Stomach smooth muscle (tissue), 2 donors: ENCODE data around the gene DHRS12.

Source experiments
- H3K27ac ChIP-seq: one replicate; pipeline ENCODE4 v1.7.0; 2013; ENCODE audit warnings: mild to moderate bottlenecking, low read length, inconsistent platforms
- H3K27me3 ChIP-seq, 2 donors: one replicate each; pipeline ENCODE4 v1.7.0; 2013; ENCODE audit warnings: low read length in 2 of 2; ENCODE audit not compliant: insufficient read depth in 2 of 2, control insufficient read depth in 1 of 2
- H3K36me3 ChIP-seq, 2 donors: one replicate each; pipeline ENCODE4 v1.7.0; 2013; ENCODE audit warnings: low read length in 2 of 2; ENCODE audit not compliant: control insufficient read depth in 2 of 2, insufficient read depth in 2 of 2
- H3K4me1 ChIP-seq: one replicate; pipeline ENCODE4 v1.7.0; 2013; ENCODE audit warnings: low read length; ENCODE audit not compliant: control insufficient read depth, insufficient read depth
- H3K4me3 ChIP-seq, 2 donors: one replicate each; pipeline ENCODE4 v1.7.0; 2013; ENCODE audit warnings: low read length in 2 of 2
- H3K9ac ChIP-seq, 2 donors: one replicate each; pipeline ENCODE4 v1.7.0; 2013; ENCODE audit warnings: low read length in 2 of 2, mild to moderate bottlenecking in 1 of 2
- H3K9me3 ChIP-seq, 2 donors: one replicate each; pipeline ENCODE4 v1.7.0; 2013; ENCODE audit warnings: low read length in 2 of 2; ENCODE audit not compliant: control insufficient read depth in 2 of 2
- donor health status: healthy.
- donor health status: Pancreatic carcinoma.

The DHRS12 gene

GRCh38 chr13:51807041-51807440 lies 3.1 kb upstream of the DHRS12 start:
- peaks cover 32% of the 10 kb centered on the region for H3K4me1 ChIP-seq
- no peak overlapping the region for H3K27ac ChIP-seq
- no peak overlapping the region for H3K4me3 ChIP-seq
- H3K36me3 ChIP-seq = no peaks in the 10 kb centered on the region
- no peaks in the 10 kb centered on the region for H3K27me3 ChIP-seq
- H3K9ac ChIP-seq = no peak overlapping the region
- H3K9me3 ChIP-seq = no peaks in the 10 kb centered on the region

DNA sequence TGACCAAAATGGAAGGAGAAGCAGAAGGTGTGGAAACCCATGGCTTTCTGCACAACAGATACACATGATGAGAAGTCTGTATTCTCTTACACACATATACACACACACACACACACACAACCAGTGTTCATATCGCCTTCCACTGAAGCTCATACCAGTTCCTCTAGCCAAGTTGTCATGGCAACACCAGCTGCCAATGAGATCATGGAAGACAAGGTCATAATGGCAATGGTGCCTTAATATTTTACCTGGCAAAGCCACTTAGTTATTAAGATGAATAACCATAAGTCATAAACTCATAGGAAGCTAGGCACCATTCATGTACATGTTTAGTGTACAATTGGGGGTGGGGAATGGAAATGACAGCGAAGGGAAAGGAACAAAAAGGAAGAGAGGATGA lies 2.6 kb upstream of the DHRS12 start:
- no peak overlapping the region for H3K9ac ChIP-seq
- H3K27me3 ChIP-seq = no peaks in the 10 kb centered on the region
- H3K4me1 ChIP-seq = peaks cover 36% of the 10 kb centered on the region
- no peaks in the 10 kb centered on the region for H3K36me3 ChIP-seq
- H3K4me3 ChIP-seq = no peak overlapping the region
- no peak overlapping the region for H3K27ac ChIP-seq
- no peaks in the 10 kb centered on the region for H3K9me3 ChIP-seq

DNA sequence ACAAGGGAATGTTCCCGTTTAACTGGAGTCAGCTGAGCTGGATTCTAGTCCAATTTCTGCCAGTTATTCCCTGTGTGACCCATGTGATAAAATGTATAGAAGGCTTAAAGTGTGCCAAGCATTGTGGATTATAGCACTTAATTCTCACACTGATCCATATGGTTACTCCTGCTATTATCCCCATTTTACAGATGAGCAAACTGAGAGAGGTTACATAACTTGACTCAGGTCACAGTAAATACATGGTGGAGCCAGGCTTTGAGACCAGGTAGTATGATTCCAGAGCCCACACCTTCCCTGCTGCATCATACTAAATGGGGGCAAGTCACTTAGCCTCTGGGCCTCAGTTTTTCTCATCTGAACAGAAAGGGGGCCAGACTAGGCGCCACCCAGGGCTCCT lies 2.0 kb upstream of the DHRS12 start:
- Histone ChIP-seq H3K27me3 (no peaks in the 10 kb centered on the region), H3K4me1 (peaks cover 42% of the 10 kb centered on the region), H3K27ac (peak overlapping the region; percentile 97), H3K4me3 (no peak overlapping the region), H3K9ac (no peak overlapping the region), H3K36me3 (no peaks in the 10 kb centered on the region), H3K9me3 (no peaks in the 10 kb centered on the region)

DNA sequence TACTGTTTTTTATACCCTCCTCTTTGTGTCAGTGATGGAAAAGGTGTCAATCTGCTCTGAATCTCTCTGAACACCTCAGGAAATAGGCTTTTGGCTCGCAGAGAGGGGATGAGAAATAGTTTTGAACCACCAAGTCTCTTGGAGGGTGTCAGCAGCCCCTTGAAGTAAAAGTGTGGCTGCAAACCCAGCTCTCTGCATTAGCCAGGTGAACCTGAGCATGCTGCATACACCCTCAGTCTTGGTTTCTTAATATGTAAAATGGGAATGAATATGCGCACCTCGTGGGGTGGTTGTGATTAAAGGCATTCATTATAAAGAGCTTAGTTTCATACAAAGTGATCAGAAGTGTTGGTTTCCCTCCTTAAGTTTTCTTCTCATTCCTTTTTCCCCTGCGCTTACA lies 1.4 kb upstream of the DHRS12 start:
- peak overlapping the region; percentile 92 to 97 for H3K9ac ChIP-seq
- H3K4me1 ChIP-seq = peaks cover 48% of the 10 kb centered on the region
- no peaks in the 10 kb centered on the region for H3K36me3 ChIP-seq
- no peaks in the 10 kb centered on the region for H3K9me3 ChIP-seq
- peak overlapping the region; percentile 97 for H3K27ac ChIP-seq
- H3K27me3 ChIP-seq = no peaks in the 10 kb centered on the region
- peak overlapping the region; percentile 73 to 87 for H3K4me3 ChIP-seq

DNA sequence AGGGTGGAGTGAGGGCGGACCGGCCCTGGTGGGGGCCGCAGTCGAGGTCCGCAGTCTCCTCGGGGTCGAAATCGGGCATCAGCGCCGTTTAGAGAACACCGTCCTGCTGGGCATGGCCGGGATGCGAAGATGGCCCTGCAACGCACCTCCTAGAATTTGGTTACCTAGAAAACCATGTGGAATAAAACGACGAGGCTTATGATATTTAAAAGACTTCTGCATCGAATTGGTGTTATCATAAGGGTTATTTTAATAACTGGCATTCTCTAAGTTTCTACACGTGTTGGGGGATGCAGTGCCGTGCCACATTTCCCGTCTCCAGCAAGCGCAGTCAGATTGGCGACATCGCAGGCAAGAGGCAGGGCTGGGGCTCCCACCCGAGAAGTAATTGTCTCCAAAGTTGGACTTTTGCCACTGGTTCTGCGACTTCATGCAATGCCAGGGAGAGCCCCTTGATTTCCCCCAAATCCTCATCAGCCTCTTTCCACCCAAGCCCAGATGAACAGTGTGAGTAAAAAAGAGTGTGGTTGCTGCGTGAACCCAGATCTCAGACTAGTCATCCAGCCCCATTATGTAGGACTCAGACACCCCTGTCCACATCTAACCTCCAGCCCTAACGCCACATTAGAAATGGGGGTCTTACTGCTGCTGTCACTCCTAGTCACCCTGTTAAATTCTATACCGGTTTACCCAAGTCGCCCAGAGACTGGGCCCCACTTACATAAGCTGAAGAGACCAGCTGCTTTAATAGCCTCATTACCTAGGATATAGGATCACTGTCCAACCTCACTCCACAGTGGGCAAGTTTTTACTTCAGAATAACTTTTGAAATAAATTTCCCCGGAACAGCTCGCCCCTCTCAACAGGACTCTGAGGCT lies 571 bp upstream of the DHRS12 start:
- Histone ChIP-seq H3K27ac (peak overlapping the region; percentile 97), H3K27me3 (no peaks in the 10 kb centered on the region), H3K9me3 (no peaks in the 10 kb centered on the region), H3K36me3 (no peaks in the 10 kb centered on the region), H3K9ac (peak overlapping the region; percentile 92 to 97), H3K4me1 (peaks cover 52% of the 10 kb centered on the region), H3K4me3 (peak overlapping the region; percentile 73 to 87)

DNA sequence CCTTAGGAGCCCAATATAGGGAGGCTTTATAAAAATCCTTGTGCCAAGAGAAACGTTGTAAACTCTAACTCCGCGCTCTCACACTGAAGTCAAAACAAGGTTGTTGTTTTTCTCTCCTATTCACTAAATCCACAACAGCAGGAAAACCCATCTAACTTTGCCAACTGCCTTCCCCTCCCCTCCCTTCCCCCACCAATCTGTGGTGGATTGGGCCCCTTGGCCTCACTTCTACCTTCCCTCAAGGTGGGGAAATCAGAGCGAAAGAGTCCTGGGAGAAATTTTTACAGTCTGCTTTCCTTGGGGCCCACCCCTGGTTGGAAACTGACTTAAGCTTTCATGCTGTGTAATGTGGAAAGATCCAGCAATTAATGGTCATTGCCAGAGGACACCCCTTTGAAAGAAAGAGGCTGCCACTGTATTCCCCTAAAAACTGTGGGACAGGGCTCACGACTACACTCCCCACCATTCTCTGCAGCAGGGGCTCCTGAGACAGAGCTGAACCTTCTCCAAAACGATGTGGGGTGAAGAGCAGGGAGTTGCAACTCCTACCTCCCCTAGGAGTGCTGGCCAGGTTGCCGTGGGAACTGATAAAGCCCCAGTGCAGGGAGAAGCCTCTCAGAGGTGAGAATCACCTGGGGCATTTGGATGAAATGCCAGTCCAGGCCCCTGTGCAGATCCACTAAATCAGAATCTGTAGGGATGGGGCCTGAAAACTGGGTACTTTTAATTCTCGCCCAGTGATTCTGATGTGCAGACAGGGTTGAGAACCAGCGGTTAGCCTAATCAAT lies 1.1 kb downstream of the DHRS12 start:
- Histone ChIP-seq H3K27ac (peak overlapping the region; percentile 97), H3K36me3 (peaks cover 0 to 8% of the 10 kb centered on the region in 2 donors), H3K4me3 (peak overlapping the region; percentile 73 to 87), H3K27me3 (no peaks in the 10 kb centered on the region), H3K9ac (peak overlapping the region; percentile 92 to 97), H3K4me1 (peaks cover 52% of the 10 kb centered on the region), H3K9me3 (no peaks in the 10 kb centered on the region)

DNA sequence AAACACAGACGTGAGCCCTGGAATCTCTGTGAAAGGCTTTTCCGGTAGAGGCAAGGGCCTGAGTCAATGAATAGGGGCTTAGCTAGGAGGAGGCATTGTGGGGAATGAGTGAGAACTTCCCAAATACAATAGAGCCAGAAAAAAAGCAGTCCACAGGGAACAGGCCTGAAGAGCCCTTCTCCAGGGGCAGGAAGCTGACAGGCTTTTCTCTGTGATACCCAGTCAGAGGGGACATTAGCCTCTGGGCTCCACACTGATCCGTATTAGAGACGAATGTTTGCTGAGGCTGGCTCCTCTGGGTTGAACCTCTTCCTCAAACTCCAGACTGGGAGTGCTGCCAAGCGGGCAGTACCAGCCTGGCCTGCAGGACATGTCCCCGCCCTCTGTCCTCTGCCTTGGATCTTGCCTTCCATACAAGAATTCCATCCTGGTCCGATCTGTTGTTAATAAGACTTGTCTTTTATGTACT lies 2.3 kb downstream of the DHRS12 start:
- H3K4me3 ChIP-seq = peak overlapping the region in 1 of 2 donors; percentile 47
- H3K9ac ChIP-seq = peak overlapping the region; percentile 7 to 42
- H3K27ac ChIP-seq = peak overlapping the region; percentile 97
- H3K4me1 ChIP-seq = peaks cover 52% of the 10 kb centered on the region
- peaks cover 6 to 16% of the 10 kb centered on the region in 2 donors for H3K36me3 ChIP-seq
- no peaks in the 10 kb centered on the region for H3K9me3 ChIP-seq
- H3K27me3 ChIP-seq = no peaks in the 10 kb centered on the region

DNA sequence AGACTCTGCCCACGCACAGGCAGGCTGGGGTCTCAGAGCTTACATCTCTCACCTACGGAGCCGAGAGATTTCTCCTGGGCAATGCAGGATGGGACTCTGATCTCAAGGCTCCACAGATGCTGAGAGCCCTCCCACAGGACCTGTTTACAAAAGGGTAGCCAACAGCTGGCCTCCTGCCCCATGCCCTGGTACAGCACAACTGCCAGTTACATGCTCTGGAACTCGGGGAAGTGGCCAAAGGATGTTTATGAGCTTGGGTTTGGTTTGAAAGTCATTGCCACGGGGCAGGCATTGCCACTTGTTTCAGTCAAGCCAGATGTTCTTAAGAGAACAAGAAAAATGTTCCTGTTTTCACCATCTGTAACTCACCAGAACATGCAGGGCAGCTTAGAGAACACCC lies 3.5 kb downstream of the DHRS12 start:
- H3K27me3 ChIP-seq = no peaks in the 10 kb centered on the region
- no peaks in the 10 kb centered on the region for H3K9me3 ChIP-seq
- H3K27ac ChIP-seq = peak overlapping the region; percentile 97
- H3K9ac ChIP-seq = peak overlapping the region in 1 of 2 donors; percentile 47
- H3K36me3 ChIP-seq = peaks cover 10 to 18% of the 10 kb centered on the region in 2 donors
- peak overlapping the region in 1 of 2 donors; percentile 40 for H3K4me3 ChIP-seq
- H3K4me1 ChIP-seq = peaks cover 50% of the 10 kb centered on the region

DNA sequence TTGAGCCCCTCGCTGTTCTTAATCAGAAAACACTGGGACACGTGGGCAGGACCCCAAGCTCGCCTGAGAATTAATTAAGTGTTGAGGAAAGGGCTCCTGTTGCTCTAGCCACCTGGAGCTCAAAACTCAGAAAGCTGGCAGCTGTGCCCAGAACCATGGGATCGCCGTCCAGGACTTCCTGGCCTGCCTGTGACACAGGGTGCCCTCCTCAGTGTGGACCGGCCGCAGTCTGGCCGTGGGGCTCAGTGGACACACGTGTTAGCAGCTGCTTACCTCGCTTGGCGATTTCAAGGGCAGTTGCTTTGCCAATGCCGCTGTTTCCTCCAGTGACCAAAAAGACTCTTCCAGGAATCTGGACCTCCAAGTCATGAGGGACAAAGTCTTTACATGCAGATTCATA lies 4.7 kb downstream of the DHRS12 start:
- Histone ChIP-seq H3K4me3 (no peak overlapping the region), H3K9me3 (no peaks in the 10 kb centered on the region), H3K4me1 (peaks cover 38% of the 10 kb centered on the region), H3K27ac (no peak overlapping the region), H3K9ac (no peak overlapping the region), H3K36me3 (peaks cover 10 to 18% of the 10 kb centered on the region in 2 donors), H3K27me3 (no peaks in the 10 kb centered on the region)

DNA sequence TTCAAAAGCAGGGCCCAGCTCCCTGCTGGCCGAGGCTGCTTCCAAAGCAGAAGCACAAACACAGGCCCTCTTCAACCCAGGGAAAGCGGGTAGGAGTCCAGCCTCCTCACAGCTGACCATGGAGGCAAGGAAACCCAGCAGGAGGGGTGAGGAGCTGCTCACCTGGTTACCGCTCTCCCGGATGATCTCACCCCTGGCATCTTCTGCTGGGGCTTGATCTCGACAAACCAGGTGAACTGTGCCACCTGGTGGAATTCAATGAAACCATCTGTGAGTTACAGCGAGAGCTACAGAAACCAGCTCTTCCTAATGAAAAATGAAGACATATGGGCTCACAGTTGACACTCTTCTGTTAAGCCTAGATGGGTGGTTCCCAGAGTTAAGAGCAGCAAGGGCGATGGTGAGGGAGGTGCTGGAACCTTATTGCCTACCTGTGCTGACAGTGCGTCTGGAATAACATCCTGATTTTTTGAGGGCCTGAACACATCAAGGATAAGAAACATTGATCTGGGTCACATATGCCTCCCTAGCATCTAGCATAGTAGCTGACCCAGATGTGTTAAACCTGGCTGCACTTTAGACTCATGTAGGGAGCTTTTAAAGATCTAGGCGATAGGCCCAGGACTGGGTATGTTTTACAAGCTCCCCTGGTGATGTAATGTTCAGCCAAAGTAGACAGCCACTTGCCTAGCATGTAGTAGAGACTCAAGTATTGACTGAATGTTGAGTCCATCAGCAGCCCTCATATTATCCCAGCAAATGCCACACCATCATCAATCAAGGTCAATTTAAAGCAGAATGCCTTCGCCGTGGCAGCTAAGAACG lies 6.1 kb downstream of the DHRS12 start:
- Histone ChIP-seq H3K27me3 (no peaks in the 10 kb centered on the region), H3K9ac (no peak overlapping the region), H3K4me3 (no peak overlapping the region), H3K9me3 (no peaks in the 10 kb centered on the region), H3K27ac (no peak overlapping the region), H3K36me3 (peaks cover 10 to 22% of the 10 kb centered on the region in 2 donors), H3K4me1 (peaks cover 34% of the 10 kb centered on the region)
